Ectodermal cell (in vitro differentiated cells): ENCODE data around the gene YES1.
A peak's percentile ranks its signal among the peaks of the same experiment; 100 is the strongest.
"Not testable (repeated sequence)": the region's sequence is repeated elsewhere in the genome, so short reads cannot be mapped to it uniquely, and the experiment has no call there.

Experiments used
- H3K27ac ChIP-seq: 2 replicates; pipeline ENCODE4 v1.7.0; 2013; ENCODE audit warnings: mild to moderate bottlenecking, low read depth, low read length; ENCODE audit not compliant: insufficient read depth, poor library complexity, severe bottlenecking
- H3K27me3 ChIP-seq: 2 replicates; pipeline ENCODE4 v1.7.0; 2013; ENCODE audit warnings: mild to moderate bottlenecking, low read length; ENCODE audit not compliant: insufficient read depth, control insufficient read depth, poor library complexity, severe bottlenecking
- H3K36me3 ChIP-seq: one replicate; pipeline ENCODE4 v1.7.0; 2013; ENCODE audit warnings: low read length; ENCODE audit not compliant: control insufficient read depth, insufficient read depth
- H3K4me1 ChIP-seq: one replicate; pipeline ENCODE4 v1.7.0; 2013; ENCODE audit warnings: low read length; ENCODE audit not compliant: control insufficient read depth, insufficient read depth
- H3K4me3 ChIP-seq: 2 replicates; pipeline ENCODE4 v1.7.0; 2013; ENCODE audit warnings: low read depth, low read length, control low read depth; ENCODE audit not compliant: insufficient read depth
- H3K9me3 ChIP-seq: 2 replicates; pipeline ENCODE4 v1.7.0; 2013; ENCODE audit warnings: mild to moderate bottlenecking, low read length, moderate library complexity; ENCODE audit not compliant: control insufficient read depth
- WGBS, 2 experiments: methylation state at CpG; one replicate each; pipeline ENCODE4 v1.1.7; 2013; ENCODE audit warnings: missing lambda C conversion rate in 2 of 2; 5-methylcytosine and 5-hydroxymethylcytosine counted together

Gene YES1

GRCh38 chr18:730692-731091 is 81.3 kb downstream of the YES1 start:
- no peaks in the 10 kb centered on the region for H3K27me3 ChIP-seq
- no peak overlapping the region for H3K27ac ChIP-seq
- H3K4me3 ChIP-seq: no peak overlapping the region
- H3K9me3 ChIP-seq: no peaks in the 10 kb centered on the region
- peaks cover 9% of the 10 kb centered on the region for H3K36me3 ChIP-seq
- H3K4me1 ChIP-seq: no peaks in the 10 kb centered on the region

- not testable (repeated sequence) for H3K36me3 ChIP-seq, H3K9me3 ChIP-seq, H3K4me1 ChIP-seq, H3K27ac ChIP-seq, H3K27me3 ChIP-seq, H3K4me3 ChIP-seq
- WGBS, 2 experiments: 87 to 91% methylated on average over 5 of the region's 5 CpGs
Observed at GRCh38 chr18:730120-730519, 81.9 kb downstream of the YES1 start.

GRCh38 chr18:725646-726045 is 86.4 kb downstream of the YES1 start:
- WGBS, 2 experiments: 94 to 95% methylated on average over 9 of the region's 9 CpGs
- H3K27me3 ChIP-seq: no peaks in the 10 kb centered on the region
- no peak overlapping the region for H3K4me3 ChIP-seq

GRCh38 chr18:723541-724080 is 88.4 kb downstream of the YES1 start:
- 86 to 94% methylated on average over 1 of the region's 1 CpG for WGBS, 2 experiments
- Histone ChIP-seq H3K27ac (no peak overlapping the region), H3K36me3 (peaks cover 5% of the 10 kb centered on the region)

More at GRCh38 chr18:725646-726045, 86.4 kb downstream of the YES1 start:
- Histone ChIP-seq H3K27ac (no peak overlapping the region), H3K4me1 (no peaks in the 10 kb centered on the region), H3K36me3 (peaks cover 5% of the 10 kb centered on the region), H3K9me3 (no peaks in the 10 kb centered on the region)

GRCh38 chr18:717003-717402 is 95.0 kb downstream of the YES1 start:
- H3K9me3 ChIP-seq: no peaks in the 10 kb centered on the region
- WGBS, 2 experiments: 93 to 95% methylated on average over 4 of the region's 4 CpGs
- H3K4me3 ChIP-seq: no peak overlapping the region

More at GRCh38 chr18:723541-724080, 88.4 kb downstream of the YES1 start:
- H3K4me3 ChIP-seq: no peak overlapping the region
- no peaks in the 10 kb centered on the region for H3K27me3 ChIP-seq
- H3K9me3 ChIP-seq: no peaks in the 10 kb centered on the region
- no peaks in the 10 kb centered on the region for H3K4me1 ChIP-seq

GRCh38 chr18:715626-716025 is 96.4 kb downstream of the YES1 start:
- Histone ChIP-seq H3K36me3 (no peaks in the 10 kb centered on the region), H3K4me1 (no peaks in the 10 kb centered on the region), H3K27ac (no peak overlapping the region), H3K4me3 (no peak overlapping the region), H3K27me3 (no peaks in the 10 kb centered on the region), H3K9me3 (no peaks in the 10 kb centered on the region)
- 100% methylated on average over 1 of the region's 1 CpG for WGBS, 2 experiments

More at GRCh38 chr18:717003-717402, 95.0 kb downstream of the YES1 start:
- Histone ChIP-seq H3K27ac (no peak overlapping the region), H3K27me3 (no peaks in the 10 kb centered on the region), H3K36me3 (no peaks in the 10 kb centered on the region), H3K4me1 (no peaks in the 10 kb centered on the region)

GRCh38 chr18:713135-713490 is 98.9 kb downstream of the YES1 start:
- Histone ChIP-seq H3K27me3 (no peaks in the 10 kb centered on the region), H3K9me3 (no peaks in the 10 kb centered on the region), H3K36me3 (no peaks in the 10 kb centered on the region), H3K4me1 (no peaks in the 10 kb centered on the region), H3K27ac (no peak overlapping the region), H3K4me3 (peak overlapping the region; percentile 54)
- 90 to 93% methylated on average over 23 of the region's 23 CpGs for WGBS, 2 experiments

GRCh38 chr18:712401-713134 is 99.5 kb downstream of the YES1 start, which contains the start of gene ENOSF1:
ENOSF1 (minus strand) TSS chr18:712630; CDS start chr18:712587, 43 bp downstream.
- Histone ChIP-seq H3K36me3 (no peaks in the 10 kb centered on the region), H3K4me3 (peak within 1 kb of the TSS; percentile 54), H3K27me3 (no peaks in the 10 kb centered on the region), H3K4me1 (no peaks in the 10 kb centered on the region), H3K27ac (no peak within 1 kb of the TSS), H3K9me3 (no peaks in the 10 kb centered on the region)
- 11 to 12% methylated on average over 91 of the region's 91 CpGs for WGBS, 2 experiments

GRCh38 chr18:711657-712400 is 100.2 kb downstream of the YES1 start:
- Histone ChIP-seq H3K27me3 (no peaks in the 10 kb centered on the region), H3K36me3 (no peaks in the 10 kb centered on the region), H3K4me3 (peak overlapping the region; percentile 54), H3K27ac (no peak overlapping the region), H3K4me1 (no peaks in the 10 kb centered on the region), H3K9me3 (no peaks in the 10 kb centered on the region)
- WGBS, 2 experiments: 1% methylated on average over 42 of the region's 42 CpGs

GRCh38 chr18:711310-711656 is 100.8 kb downstream of the YES1 start:
- H3K4me3 ChIP-seq: peak overlapping the region; percentile 54
- H3K9me3 ChIP-seq: no peaks in the 10 kb centered on the region
- H3K36me3 ChIP-seq: no peaks in the 10 kb centered on the region
- 14 to 19% methylated on average over 8 of the region's 8 CpGs for WGBS, 2 experiments
- no peaks in the 10 kb centered on the region for H3K27me3 ChIP-seq
- no peaks in the 10 kb centered on the region for H3K4me1 ChIP-seq
- no peak overlapping the region for H3K27ac ChIP-seq
